A549 (cell line): ENCODE data around the gene EMX1.

Source experiments
- CHD2 ChIP-seq: fragments of 150-350 bp; IDR thresholded peaks from 2 replicates; pipeline ENCODE4 v1.6.1; 2014; ENCODE audit warnings: low read length; ENCODE audit not compliant: partially characterized antibody
- CTCF ChIP-seq: fragments of >200 bp; sonication (Bioruptor Twin); formaldehyde crosslinking; IDR thresholded peaks from 3 replicates; pipeline ENCODE4 v1.5.1; 2016
- E2F6 ChIP-seq: IDR thresholded peaks from 2 replicates; pipeline ENCODE4 v1.6.1; 2012; ENCODE audit warnings: low read depth, borderline replicate concordance
- EP300 ChIP-seq, 2 experiments: fragments of >200 bp; sonication (Bioruptor Twin); formaldehyde crosslinking; IDR thresholded peaks; 2 replicates in 1 of 2; 3 replicates in 1 of 2; pipeline ENCODE4 v1.6.1; 2016 to 2017
- MAZ ChIP-seq: fragments of 150-350 bp; IDR thresholded peaks from 2 replicates; pipeline ENCODE4 v1.6.1; 2014; ENCODE audit warnings: antibody characterized with exemption, low read depth, low read length, borderline replicate concordance
- MYC ChIP-seq: IDR thresholded peaks from 2 replicates; pipeline ENCODE4 v1.6.1; 2012; ENCODE audit warnings: mild to moderate bottlenecking, inconsistent platforms, low read length, improper control_type of control experiment, borderline replicate concordance
- NPAS2 ChIP-seq: fragments of 250-450 bp; sonication (Bioruptor Pico); IDR thresholded peaks from 2 replicates; pipeline ENCODE4 v1.8.0; 2022; ENCODE audit warnings: mild to moderate bottlenecking, moderate library complexity, borderline replicate concordance
- PHF8 ChIP-seq: fragments of 200-600 bp; sonication (generic); IDR thresholded peaks from 2 replicates; pipeline ENCODE4 v1.6.1; 2016; ENCODE audit warnings: low read depth, mild to moderate bottlenecking, antibody characterized with exemption, moderate library complexity, borderline replicate concordance
- RAD21 ChIP-seq, 2 experiments: fragments of >200 bp in 1 of 2; sonication (Bioruptor Twin) in 1 of 2; formaldehyde crosslinking in 1 of 2; IDR thresholded peaks in 1 of 2; conservative IDR thresholded peaks in 1 of 2; 2 replicates in 1 of 2; 3 replicates in 1 of 2; pipeline ENCODE4 v1.6.1; 2012 to 2018; ENCODE audit warnings: inconsistent platforms in 1 of 2
- RFX5 ChIP-seq: fragments of 450-650 bp; IDR thresholded peaks from 2 replicates; pipeline ENCODE4 v1.7.1; 2014; ENCODE audit warnings: antibody characterized with exemption, mild to moderate bottlenecking, moderate library complexity
- TF ChIP-seq, protein P1 (sequence below): IDR thresholded peaks from 2 replicates; pipeline ENCODE4 v1.6.1; 2012

DNA sequence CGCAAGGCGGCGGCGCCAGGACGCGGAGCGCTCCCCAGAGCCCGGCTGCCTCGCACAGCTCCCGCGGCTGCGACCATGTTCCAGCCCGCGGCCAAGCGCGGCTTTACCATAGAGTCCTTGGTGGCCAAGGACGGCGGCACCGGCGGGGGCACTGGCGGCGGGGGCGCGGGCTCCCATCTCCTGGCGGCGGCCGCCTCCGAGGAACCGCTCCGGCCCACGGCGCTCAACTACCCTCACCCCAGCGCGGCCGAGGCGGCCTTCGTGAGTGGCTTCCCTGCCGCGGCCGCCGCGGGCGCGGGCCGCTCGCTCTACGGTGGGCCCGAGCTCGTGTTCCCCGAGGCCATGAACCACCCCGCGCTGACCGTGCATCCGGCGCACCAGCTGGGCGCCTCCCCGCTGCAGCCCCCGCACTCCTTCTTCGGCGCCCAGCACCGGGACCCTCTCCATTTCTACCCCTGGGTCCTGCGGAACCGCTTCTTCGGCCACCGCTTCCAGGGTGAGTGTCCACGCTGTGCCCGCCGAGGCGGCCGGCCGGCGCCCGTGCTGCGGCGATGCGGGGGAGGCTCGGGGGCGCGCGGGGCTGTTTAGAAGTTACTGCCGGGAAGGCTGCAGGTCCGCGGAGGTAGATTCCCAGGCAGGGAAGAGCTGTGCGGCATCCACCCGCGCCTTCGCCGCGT, 696 bp downstream of the EMX1 start:
- TF ChIP-seq, protein P1, sequence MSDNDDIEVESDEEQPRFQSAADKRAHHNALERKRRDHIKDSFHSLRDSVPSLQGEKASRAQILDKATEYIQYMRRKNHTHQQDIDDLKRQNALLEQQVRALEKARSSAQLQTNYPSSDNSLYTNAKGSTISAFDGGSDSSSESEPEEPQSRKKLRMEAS = no peak
- TF ChIP-seq CTCF (no peak), PHF8 (no peak), NPAS2 (no peak), RAD21 (conservative IDR thresholded peaks at IDR 0.05 in 1 of 2, IDR thresholded peaks at IDR 0.05 in 1 of 2) (no peak), RFX5 (no peak), EP300 (IDR thresholded peaks at IDR 0.05) (no peak), MYC (no peak), MAZ (no peak), CHD2 (no peak), E2F6 (no peak)
